Measurements from ENCODE around the gene RNF212B.

GRCh38 chr14:23301969-23302289 lies 64.2 kb downstream of the RNF212B start:
- no peak for TF ChIP-seq CTCF (conservative IDR thresholded peaks at IDR 0.05 in 1 of 2, IDR thresholded peaks at IDR 0.05 in 1 of 2; ENCODE audit: low read depth in 1 of 2, low read length in 2 of 2)
- TF ChIP-seq EZH2 (IDR thresholded peaks at IDR 0.05; ENCODE audit: low read length, missing control alignments) = no peak

All from fibroblast of lung (primary cell).